Stimulated activated CD4-positive, alpha-beta T cell treated with anti-CD3 and anti-CD28 coated beads, Interleukin-15, amount 100 ng/mL, for 48 hours (primary cell): ENCODE data around the gene TFB2M.
"Not testable (repeated sequence)": the region's sequence is repeated elsewhere in the genome, so short reads cannot be mapped to it uniquely, and the experiment has no call there.

Experiments used
- DNase-seq, 2 donors: peaks; one replicate each; pipeline ENCODE4 v3.0.0-alpha.2; 2020; ENCODE audit warnings: low read depth in 2 of 2

The TFB2M gene

DNA sequence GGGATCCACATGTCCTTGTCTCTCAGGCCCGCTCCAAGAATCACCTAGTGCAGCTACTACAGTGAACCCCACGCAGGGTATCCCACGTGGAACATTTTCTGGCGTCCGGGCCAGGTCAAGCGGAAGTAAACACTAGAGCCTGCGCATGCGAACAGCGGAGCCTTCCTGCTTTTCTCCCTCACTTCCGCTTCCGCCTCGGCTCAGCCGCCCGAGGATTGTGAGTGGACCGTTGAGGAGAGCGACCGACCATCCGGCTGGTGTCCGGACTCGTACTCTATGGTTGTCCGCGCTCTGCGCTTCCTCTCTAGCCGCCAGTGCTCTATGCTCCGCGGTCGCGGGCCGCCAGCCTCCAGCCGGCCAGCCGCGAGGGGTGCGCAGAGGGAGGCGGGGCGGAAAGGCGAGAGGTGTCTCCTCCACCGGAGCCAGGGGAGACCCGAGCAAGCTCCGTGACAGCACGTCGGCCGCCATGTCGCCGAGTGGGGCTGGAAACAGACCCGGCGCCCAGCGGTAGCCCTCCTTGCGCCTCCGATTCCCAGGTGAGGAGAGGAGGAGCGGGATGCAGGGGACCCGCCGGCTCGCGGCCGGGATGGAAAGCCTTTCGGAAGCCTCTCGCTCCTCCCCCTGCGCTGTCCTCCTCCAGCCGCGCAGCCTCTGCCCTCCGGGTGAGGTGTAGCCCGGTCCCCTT lies at the start of gene TFB2M, which contains the start of gene CNST:
TSS of gene TFB2M (minus strand) at position 134 of the 685 bp plus-strand sequence. CDS start at position 11, 123 bp downstream.
TSS of gene CNST (plus strand) at position 329 of the 685 bp plus-strand sequence. CDS start 25,107 bp downstream, outside the sequence.
- peak; percentile 90 to 93 for DNase-seq

DNA sequence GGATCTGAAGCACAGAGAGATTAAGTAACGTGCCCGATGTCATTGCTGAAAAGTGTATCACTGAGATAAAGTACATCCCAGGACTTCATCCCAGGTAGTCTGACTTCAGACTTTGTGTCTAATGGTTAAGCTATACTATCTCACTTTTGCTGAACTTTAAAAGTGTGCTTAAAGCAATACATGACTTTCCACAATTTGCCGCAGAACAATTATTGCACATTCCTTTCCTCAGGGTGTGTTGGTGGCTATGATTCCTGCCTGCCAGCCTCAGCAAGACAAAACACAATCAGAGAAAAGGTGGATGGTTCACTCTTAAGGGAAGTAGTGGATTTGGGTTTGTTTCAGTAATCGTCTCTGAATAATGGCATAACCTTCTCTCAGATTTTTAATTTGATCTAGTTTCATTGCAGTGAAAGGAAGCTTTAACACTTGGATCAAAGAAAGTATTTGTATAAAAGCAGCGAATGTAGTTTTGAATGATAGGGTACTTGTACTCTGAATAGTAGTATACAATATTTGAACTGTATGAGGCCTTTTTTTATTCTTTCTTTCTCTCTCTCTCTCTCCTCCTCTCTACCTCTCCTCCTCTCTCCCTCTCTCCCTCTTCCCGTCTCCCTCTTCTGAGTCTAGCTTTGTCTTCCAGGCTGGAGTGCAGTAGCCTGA lies 47.2 kb upstream of the TFB2M start:
- DNase-seq, result no peak

DNA sequence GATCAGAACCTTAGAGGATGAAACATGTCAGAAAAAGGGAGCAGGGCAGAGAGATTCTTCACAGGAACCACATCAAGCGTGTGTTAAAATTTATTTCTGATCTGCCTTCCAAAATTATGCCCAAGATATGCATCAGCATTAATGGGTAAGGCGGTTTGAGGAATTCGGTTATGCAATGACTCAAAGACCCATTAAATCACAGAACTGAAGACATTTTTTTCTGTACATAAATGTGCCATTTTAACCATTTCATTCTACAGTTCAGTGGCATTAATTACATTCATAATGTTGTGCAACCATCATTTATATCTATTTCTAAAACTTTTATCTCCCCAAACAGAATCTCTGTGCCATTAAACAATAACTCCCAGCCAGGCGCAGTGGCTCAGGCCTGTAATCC lies 43.6 kb upstream of the TFB2M start:
- DNase-seq, result no peak

DNA sequence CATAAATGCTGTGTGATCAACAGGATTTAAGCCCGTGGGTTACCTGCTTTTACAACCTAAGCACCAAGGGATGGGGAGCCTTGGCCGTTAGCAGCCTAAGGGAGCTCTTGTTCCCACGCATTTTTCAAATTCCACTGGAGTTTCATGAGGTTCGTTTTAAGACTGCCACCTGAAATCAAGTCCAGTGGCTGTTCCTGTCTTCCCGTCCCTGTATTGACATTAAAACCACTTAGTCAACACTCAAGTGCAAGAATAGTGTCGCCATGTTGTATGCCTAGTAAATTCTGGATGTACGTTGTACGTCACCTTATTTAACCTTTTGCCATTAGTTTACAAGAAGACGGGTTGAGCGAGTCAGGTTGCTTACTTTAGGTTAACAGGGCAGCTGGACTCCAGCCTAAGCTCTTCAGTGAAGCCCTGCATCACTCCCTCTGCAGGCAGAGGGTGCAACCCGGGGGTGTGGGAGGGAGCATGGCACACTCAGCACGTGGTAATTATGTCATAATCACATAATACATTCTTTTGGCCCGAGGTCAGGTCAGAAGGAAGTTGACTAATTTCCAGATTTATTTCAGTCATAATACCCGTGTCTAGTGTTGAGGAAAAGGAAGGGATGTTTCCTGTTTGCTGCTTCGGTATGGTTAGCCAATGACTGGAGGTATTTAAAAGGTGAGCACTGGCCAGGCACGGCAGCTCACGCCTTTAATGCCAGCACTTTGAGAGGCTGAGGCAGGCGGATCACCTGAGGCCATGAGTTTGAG lies 42.7 kb upstream of the TFB2M start:
- peak in 1 of 2 donors; percentile 17 for DNase-seq

- no peak for DNase-seq
Observed at GRCh38 chr1:246607462-246607861, 41.4 kb upstream of the TFB2M start.

DNA sequence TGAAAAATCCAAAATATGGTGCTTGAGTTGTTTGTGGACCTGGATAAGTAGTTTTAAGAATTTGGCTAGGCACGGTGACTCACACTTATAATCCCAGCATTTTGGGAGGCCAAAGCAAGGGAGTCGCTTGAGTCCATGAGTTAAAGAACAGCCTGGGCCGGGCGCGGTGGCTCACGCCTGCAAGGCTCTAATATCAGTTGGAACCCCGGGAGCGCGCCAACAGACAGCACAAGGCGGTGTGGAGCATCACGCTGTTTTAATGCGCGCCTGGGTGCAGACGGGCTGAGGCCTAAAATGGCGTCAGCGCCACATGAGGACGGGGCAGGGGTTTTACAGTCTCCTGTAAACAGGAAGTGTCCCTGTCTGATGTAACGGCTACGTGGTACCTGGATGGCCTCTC lies 39.2 kb upstream of the TFB2M start:
- DNase-seq, result not testable (repeated sequence)

DNA sequence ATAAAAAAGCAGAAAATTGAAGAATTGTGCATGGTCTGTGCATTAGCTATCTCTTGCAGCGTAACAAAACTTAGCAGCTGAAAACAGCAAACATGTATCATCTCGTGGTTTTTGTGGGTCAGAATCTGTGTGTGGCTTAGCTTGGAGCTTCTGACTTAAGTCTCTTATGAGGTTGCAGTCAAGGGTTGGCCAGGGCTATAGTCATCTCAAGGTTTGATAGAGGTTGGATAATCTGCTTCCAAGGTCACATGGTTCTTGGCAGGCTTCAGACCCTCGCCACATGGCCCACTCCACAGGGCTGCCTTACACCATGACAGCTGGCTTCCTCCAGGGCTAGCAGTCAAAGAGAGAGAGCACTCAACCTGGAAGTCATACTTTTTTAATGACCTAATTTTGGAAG lies 36.1 kb upstream of the TFB2M start:
- peak in 1 of 2 donors; percentile 12 for DNase-seq

GRCh38 chr1:246600579-246600978 lies 34.5 kb upstream of the TFB2M start:
- no peak for DNase-seq

GRCh38 chr1:246599315-246599714 lies 33.3 kb upstream of the TFB2M start:
- no peak for DNase-seq

GRCh38 chr1:246597971-246598370 lies 31.9 kb upstream of the TFB2M start:
- no peak for DNase-seq

GRCh38 chr1:246597340-246597739 lies 31.3 kb upstream of the TFB2M start:
- no peak for DNase-seq

DNA sequence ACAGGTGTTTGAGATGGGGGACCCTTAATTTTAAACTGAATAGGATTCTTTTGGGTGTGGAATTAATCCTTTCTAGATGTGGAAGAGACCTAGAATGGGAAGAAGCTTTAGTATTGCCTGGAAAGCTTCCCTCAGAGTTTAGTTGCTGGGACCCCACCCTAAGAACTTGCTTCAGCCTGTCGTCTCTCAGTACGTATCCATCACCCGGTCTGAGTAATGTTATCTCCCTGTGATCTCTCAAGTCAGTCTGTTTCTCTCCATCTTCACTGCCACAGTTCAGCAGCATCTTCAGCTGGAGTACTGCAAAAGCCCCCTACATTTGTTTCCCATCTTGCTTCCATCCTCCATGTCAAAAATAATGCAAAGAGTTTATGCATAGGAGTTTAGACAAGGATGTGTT lies 29.1 kb upstream of the TFB2M start:
- DNase-seq, result no peak

- DNase-seq, result no peak
Observed at GRCh38 chr1:246592695-246593094, 26.6 kb upstream of the TFB2M start.

- no peak for DNase-seq
Observed at GRCh38 chr1:246591958-246592357, 25.9 kb upstream of the TFB2M start.

- no peak for DNase-seq
Observed at GRCh38 chr1:246591504-246591903, 25.4 kb upstream of the TFB2M start.

GRCh38 chr1:246591047-246591446 lies 25.0 kb upstream of the TFB2M start:
- no peak for DNase-seq

DNA sequence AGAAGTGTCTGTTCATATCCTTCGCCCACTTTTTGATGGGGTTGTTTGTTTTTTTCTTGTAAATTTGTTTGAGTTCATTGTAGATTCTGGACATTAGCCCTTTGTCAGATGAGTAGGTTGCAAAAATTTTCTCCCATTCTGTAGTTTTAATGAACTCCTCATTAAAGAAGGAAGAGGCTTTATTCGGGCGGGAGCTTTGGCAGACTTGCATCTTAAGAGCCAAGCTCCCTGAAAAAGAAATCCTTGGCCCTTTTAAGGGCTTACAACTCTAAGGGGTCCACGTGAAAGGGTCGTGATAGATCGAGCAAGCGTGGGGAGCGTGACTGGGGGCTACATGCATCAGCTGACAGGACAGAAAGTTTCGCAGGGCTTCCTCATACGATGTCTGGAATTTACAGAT lies 23.9 kb upstream of the TFB2M start:
- not testable (repeated sequence) for DNase-seq

- DNase-seq, result no peak
Observed at GRCh38 chr1:246588159-246588721, 22.2 kb upstream of the TFB2M start.

DNA sequence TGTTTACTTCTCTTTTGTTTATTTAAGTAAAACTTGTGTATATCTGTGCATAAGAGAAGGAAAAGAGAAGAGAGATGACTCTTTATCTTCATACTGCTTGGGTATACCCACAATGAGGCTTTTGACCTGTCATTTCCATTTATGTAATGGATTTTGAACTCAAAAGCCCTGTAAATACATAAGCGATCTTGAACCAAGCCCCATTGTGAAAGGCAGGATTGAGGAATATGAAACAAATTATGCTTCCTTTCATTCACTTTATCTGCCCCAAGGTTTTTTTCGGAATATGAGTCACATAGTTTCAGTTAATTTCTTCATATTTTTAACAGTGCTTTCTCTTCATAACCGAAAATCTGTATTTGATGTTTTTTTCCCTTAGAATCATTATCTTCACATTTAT lies 21.5 kb upstream of the TFB2M start:
- no peak for DNase-seq

DNA sequence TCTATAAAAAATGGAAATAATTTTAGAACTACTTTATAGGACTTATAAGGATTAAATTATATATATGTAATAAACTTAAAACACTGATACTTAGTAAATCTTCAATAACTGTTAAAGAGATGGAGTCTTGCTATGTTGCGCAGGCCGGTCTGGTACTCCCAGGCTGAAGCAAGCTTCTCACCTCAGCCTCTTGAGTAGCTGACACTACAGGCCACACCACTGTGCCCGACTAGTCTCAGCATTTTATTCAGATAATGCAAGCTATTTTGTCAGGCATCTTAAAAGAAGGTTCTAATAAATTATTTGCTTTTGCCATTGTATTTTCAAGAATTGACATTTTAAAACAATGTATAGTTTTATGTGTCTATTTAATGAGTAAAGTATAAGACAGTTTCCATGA lies 21.0 kb upstream of the TFB2M start:
- DNase-seq, result no peak

- DNase-seq, result no peak
Observed at GRCh38 chr1:246583448-246584185, 17.6 kb upstream of the TFB2M start.

- DNase-seq, result no peak
Observed at GRCh38 chr1:246583056-246583440, 17.0 kb upstream of the TFB2M start.
